Measurements from ENCODE around the gene CAMTA2.

The CAMTA2 gene

DNA sequence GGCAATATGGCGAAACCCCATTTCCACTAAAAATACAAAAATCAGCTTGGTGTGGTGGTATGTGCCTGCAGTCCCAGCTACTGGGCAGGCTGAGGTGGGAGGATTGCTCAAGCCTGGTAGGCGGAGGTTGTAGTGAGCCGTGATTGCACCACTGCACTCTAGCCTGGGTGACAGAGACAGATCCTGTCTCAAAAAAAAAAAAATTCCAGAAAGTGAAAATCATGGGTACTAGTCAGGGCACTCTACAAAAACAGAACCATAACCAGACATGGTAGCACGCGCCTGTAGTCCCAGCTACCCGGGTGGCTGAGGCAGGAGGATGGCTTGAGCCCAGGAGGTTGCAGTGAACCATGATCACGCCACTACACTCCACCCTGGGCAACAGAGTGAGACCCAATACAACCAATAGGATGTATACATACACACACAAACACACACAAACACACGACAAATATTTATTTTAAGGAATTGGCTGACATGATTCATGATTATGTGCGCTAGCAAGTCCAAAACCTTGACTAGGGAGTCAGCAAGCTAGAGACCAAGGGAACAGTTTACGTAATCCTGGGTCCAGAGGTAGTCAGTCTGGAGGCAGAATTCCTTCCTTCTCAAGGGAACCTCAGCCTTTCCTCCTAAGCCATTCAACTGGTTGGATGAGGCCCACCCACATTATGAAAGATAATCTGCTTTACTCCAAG, 67.0 kb downstream of the CAMTA2 start:
- DNase-seq = no peak

DNA sequence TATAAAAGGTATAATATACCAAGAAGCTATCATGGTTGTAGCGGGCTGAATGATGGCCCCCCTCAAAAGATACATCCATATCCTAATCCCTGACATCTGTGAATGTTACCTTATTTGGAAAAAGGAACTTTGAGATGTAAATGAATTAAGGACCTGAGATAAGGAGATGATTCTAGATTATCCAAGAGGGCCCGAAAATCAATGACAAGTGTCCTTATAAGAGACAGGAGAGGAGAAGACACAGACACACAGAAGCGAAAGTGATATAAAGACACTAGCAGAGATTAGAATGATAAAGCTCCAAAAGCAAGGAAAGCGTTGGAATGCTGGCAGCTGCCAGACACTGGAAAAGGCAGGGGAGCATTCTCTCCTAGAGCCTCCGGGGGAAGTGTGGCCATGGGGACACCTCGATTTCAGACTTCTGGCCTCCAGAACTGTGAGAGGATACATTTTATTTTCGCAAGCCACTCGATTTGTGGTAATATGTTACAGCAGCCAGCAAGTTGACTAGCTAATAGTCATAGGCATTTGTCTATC, 67.9 kb downstream of the CAMTA2 start:
- DNase-seq = no peak

Measured in NCI-H2081 treated with DMSO at 0.1 percent for 48 hours (cell line).